ENCODE results near the gene NDC80. TPM values are rescaled to one million over a fixed set of nuclear protein-coding genes. Genes with fewer than 3 reads are reported as not detected.
"Not testable (repeated sequence)": the region's sequence is repeated elsewhere in the genome, so short reads cannot be mapped to it uniquely, and the experiment has no call there.

The NDC80 gene
- polyA plus RNA-seq, 1 donor from 2014 or later, result 2.5 TPM

GRCh38 chr18:2656981-2657512, 85.7 kb downstream of the NDC80 start:
- Mint-ChIP-seq H3K4me1 (peaks cover 27 to 37% (median 34%) of the 10 kb centered on the region in 3 donors), H3K27ac (peak overlapping the region; percentile 89 to 98 (median 94)), H3K9me3 (peaks cover 0 to 2% (median 0%) of the 10 kb centered on the region in 3 donors), H3K36me3 (peaks cover 5% of the 10 kb centered on the region), H3K27me3 (no peaks in the 10 kb centered on the region), H3K4me3 (peak overlapping the region; percentile 93 to 99 (median 98))

- peaks cover 32 to 44% (median 38%) of the 10 kb centered on the region in 3 donors for H3K4me1 Mint-ChIP-seq
- H3K27ac Mint-ChIP-seq, result peak overlapping the region; percentile 73 to 98 (median 98)
- H3K27me3 Mint-ChIP-seq, result no peaks in the 10 kb centered on the region
- peaks cover 11% of the 10 kb centered on the region for H3K36me3 Mint-ChIP-seq
- H3K4me3 Mint-ChIP-seq, result peak overlapping the region; percentile 93 to 99 (median 96)
- peaks cover 0 to 2% (median 0%) of the 10 kb centered on the region in 3 donors for H3K9me3 Mint-ChIP-seq
Observed at GRCh38 chr18:2657788-2658458, 86.6 kb downstream of the NDC80 start.

DNA sequence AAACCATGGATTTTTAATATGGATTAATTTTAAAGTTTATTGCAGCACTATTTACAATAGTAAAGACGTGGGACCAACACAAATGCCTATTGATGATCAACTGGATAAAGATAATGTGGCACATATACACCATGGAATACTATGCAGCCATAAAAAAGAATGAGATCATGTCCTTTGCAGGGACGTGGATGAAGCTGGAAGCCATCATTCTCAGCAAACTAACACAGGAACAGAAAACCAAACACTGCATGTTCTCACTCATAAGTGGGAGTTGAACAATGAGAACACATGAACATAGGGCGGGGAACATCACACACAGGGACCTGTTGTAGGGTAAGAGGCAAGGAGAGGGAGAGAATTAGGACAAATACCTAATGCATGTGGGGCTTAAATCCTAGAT, 89.5 kb downstream of the NDC80 start:
- peak overlapping the region in 2 of 3 donors; percentile 7 to 8 for H3K27ac Mint-ChIP-seq
- H3K4me3 Mint-ChIP-seq, result peak overlapping the region; percentile 48 to 65 (median 55)
- H3K27me3 Mint-ChIP-seq, H3K9me3 Mint-ChIP-seq: not testable (repeated sequence)
- H3K4me1 Mint-ChIP-seq, result peaks cover 43 to 54% (median 44%) of the 10 kb centered on the region in 3 donors
- peaks cover 17% of the 10 kb centered on the region for H3K36me3 Mint-ChIP-seq

DNA sequence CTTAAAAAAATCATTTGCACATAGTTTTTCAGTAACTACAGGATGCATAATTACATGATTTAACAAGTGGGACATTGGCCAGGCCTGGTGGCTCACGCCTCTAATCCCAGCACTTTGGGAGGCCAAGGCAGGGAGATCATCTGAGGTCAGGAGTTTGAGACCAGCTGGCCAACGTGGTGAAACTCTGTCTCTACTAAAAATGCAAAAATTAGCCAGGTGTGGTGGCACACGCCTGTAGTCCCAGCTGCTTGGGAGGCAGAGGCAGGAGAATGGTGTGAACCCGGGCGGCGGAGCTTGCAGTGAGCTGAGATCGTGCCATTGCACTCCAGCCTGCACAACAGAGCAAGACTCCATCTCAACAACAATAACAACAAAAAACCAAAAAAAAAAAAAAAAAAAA, 90.9 kb downstream of the NDC80 start:
- H3K4me3 Mint-ChIP-seq, result peak overlapping the region in 2 of 4 donors; percentile 70 to 93
- not testable (repeated sequence) for H3K9me3 Mint-ChIP-seq, H3K27me3 Mint-ChIP-seq
- H3K36me3 Mint-ChIP-seq, result peaks cover 17% of the 10 kb centered on the region
- peak overlapping the region in 2 of 3 donors; percentile 73 to 81 for H3K27ac Mint-ChIP-seq
- peaks cover 43 to 55% (median 47%) of the 10 kb centered on the region in 3 donors for H3K4me1 Mint-ChIP-seq

DNA sequence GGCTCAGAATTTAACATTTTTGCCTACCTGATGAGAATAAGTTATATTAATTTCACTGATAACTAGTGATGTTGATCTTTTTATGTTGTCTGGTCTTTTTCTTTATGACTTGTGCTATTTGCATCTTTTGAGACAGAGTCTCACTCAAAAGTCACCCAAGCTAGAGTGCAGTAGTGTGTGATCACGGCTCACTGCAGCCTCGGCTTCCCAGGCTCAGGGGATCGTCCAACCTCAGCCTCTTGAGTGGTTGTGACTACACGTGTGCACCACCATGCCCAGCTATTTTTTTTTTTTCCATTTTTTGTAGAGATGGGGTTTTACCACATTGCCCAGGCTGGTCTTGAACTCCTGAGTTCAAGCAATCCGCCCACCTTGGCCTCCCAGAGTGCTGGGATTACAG, 91.6 kb downstream of the NDC80 start:
- Mint-ChIP-seq H3K9me3 (no peaks in the 10 kb centered on the region), H3K36me3 (peaks cover 16% of the 10 kb centered on the region), H3K27me3 (no peaks in the 10 kb centered on the region), H3K4me3 (peak overlapping the region; percentile 59 to 93 (median 70)), H3K4me1 (peaks cover 42 to 54% (median 47%) of the 10 kb centered on the region in 3 donors), H3K27ac (peak overlapping the region in 2 of 3 donors; percentile 73 to 90)

Other genes starting within 250 kb of the NDC80 start
- gene METTL4, start 52 bp upstream of the NDC80 start, polyA plus RNA-seq, result 11.6 TPM
- 54.0 TPM for gene SMCHD1, start 84.2 kb downstream of the NDC80 start, polyA plus RNA-seq